Left lung (tissue), 10 donors: ENCODE results near the gene DAGLA. TPM values are rescaled to one million over a fixed set of nuclear protein-coding genes. Genes with fewer than 3 reads are reported as not detected.
A peak's percentile ranks its signal among the peaks of the same experiment; 100 is the strongest.

Experiments
- ATAC-seq: fragments of 200-7000 bp; cut with Tn5 transposase; one replicate; pipeline ENCODE4 v1.9.1; 2020; ENCODE audit warnings: moderate library complexity
- DNase-seq, 4 donors: peaks; one replicate each; pipeline ENCODE4 v3.0.0-alpha.2; 2013 to 2020
- H3K27ac ChIP-seq, 2 donors: fragments of 200-600 bp; sonication (generic) in 1 of 2; one replicate each; pipeline versions ENCODE4 v1.5.0 to v1.8.0; 2020 to 2021
- H3K27me3 ChIP-seq, 2 donors: fragments of 200-600 bp; sonication (generic) in 1 of 2; one replicate each; pipeline versions ENCODE4 v1.5.0 to v1.8.0; 2020 to 2021
- H3K36me3 ChIP-seq, 2 donors: fragments of 200-600 bp; sonication (generic) in 1 of 2; one replicate each; pipeline versions ENCODE4 v1.5.0 to v1.8.0; 2020 to 2021
- H3K4me1 ChIP-seq, 2 donors: fragments of 200-600 bp; one replicate each; pipeline ENCODE4 v1.8.0; 2021
- H3K4me3 ChIP-seq, 2 donors: fragments of 200-600 bp; sonication (generic) in 1 of 2; one replicate each; pipeline versions ENCODE4 v1.5.0 to v1.8.0; 2020 to 2021; ENCODE audit warnings: mild to moderate bottlenecking in 1 of 2
- H3K9me3 ChIP-seq, 2 donors: fragments of 200-600 bp; sonication (generic) in 1 of 2; one replicate each; pipeline versions ENCODE4 v1.5.0 to v1.8.0; 2020 to 2021
- intact Hi-C, 2 donors: fragments of 100-400 bp; cut with DNase I; formaldehyde crosslinking; loops; one replicate each; pipeline versions ENCODE4 v1.11.2 to v1.14.2; 2022
- polyA plus RNA-seq, 6 donors: library from polyadenylated mRNA; unstranded; fragments of 120-200 nt; gene quantifications; one replicate each; pipeline ENCODE4 v1.2.1, GENCODE V29; 2013; ENCODE audit not compliant: insufficient read length in 6 of 6
- total RNA-seq, 2 donors: library from RNA; stranded (reverse); fragmentation: NEBNext Ultra II Directional; extraction: Animal tissue kit (Norgen Biotek cat#: 25700); gene quantifications; one replicate each; pipeline ENCODE4 v1.2.1, GENCODE V29; 2021
- TF ChIP-seq, protein P1 (sequence below), 2 donors: fragments of 200-600 bp; sonication (generic) in 1 of 2; IDR thresholded peaks; one replicate each; pipeline versions ENCODE4 v1.5.0 to v1.8.0; 2021; ENCODE audit warnings: antibody characterized with exemption in 2 of 2
- donor health status: DM: no; HTN: yes; CAD: no.
- donor health status: DM: no; HTN: no; CAD: no.

Gene DAGLA
- total and polyA plus RNA-seq, 8 donors: 2.2 to 4.3 (median 3.8) TPM

DNA sequence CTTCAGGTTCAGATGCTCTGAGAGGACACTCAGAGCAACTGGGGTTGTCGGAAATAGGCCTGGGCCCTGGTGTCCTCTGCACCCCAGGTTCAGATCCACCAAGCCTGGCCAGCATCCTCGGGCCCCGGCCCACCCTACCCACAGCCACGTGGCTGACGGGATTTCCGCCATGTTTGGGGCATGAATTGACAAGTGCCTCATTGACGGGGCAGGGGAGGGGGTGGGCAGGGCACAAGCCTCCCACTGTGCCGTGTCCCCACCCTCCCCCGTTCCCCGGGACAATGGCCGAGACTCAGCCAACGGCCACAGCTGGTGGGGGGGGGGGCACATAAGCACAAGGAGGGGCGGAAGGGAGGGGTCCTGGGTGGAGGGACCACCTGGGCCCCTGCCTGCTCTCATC is 80.8 kb downstream of the DAGLA start:
- TF ChIP-seq, protein P1, sequence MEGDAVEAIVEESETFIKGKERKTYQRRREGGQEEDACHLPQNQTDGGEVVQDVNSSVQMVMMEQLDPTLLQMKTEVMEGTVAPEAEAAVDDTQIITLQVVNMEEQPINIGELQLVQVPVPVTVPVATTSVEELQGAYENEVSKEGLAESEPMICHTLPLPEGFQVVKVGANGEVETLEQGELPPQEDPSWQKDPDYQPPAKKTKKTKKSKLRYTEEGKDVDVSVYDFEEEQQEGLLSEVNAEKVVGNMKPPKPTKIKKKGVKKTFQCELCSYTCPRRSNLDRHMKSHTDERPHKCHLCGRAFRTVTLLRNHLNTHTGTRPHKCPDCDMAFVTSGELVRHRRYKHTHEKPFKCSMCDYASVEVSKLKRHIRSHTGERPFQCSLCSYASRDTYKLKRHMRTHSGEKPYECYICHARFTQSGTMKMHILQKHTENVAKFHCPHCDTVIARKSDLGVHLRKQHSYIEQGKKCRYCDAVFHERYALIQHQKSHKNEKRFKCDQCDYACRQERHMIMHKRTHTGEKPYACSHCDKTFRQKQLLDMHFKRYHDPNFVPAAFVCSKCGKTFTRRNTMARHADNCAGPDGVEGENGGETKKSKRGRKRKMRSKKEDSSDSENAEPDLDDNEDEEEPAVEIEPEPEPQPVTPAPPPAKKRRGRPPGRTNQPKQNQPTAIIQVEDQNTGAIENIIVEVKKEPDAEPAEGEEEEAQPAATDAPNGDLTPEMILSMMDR (IDR thresholded peaks at IDR 0.05): no peak
- Histone ChIP-seq H3K9me3 (no peaks in the 10 kb centered on the region), H3K27me3 (peaks cover 0 to 43% of the 10 kb centered on the region in 2 donors), H3K4me3 (no peak overlapping the region), H3K4me1 (peaks cover 0 to 4% of the 10 kb centered on the region in 2 donors), H3K27ac (no peak overlapping the region), H3K36me3 (no peaks in the 10 kb centered on the region)
- DNase-seq: no peak
- intact Hi-C loops: no loop called here
- ATAC-seq: no peak

- no peaks in the 10 kb centered on the region for H3K9me3 ChIP-seq
- DNase-seq (no peak), ATAC-seq (no peak)
- H3K36me3 ChIP-seq: no peaks in the 10 kb centered on the region
- TF ChIP-seq, protein P1 (IDR thresholded peaks at IDR 0.05): no peak
- H3K27me3 ChIP-seq: peaks cover 0 to 43% of the 10 kb centered on the region in 2 donors
- intact Hi-C loops: no loop called here
- H3K27ac ChIP-seq: no peak overlapping the region
- no peak overlapping the region for H3K4me3 ChIP-seq
- no peaks in the 10 kb centered on the region for H3K4me1 ChIP-seq
These were observed 81.4 kb downstream of the DAGLA start for GRCh38 chr11:61761440-61762222.

- Histone ChIP-seq H3K4me3 (no peak overlapping the region), H3K27me3 (peaks cover 0 to 43% of the 10 kb centered on the region in 2 donors), H3K36me3 (no peaks in the 10 kb centered on the region), H3K9me3 (no peaks in the 10 kb centered on the region), H3K4me1 (no peaks in the 10 kb centered on the region), H3K27ac (no peak overlapping the region)
- TF ChIP-seq, protein P1 (IDR thresholded peaks at IDR 0.05): no peak
- no peak for ATAC-seq
- intact Hi-C loops: no loop called here
- DNase-seq: no peak
These were observed 82.0 kb downstream of the DAGLA start for GRCh38 chr11:61762223-61762615.

DNA sequence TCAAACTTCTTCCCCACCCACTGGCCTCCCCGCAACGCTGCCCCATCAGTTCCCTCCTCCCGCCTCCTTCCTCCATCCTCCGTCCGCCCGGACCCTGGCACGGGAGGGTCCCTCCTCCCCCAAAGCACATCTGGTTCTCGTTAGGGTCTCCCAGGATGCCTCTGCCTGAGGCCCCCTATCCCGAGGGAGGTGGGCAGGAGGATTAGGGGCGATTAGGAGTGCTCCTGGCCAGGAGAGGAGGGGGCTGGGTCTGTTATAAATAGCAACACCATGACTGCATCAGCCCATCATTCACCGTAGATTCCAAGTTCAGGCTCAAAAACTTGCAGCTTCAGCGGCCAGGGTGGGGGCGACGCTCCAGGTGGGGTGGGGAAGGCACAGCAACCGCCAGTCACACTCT is 82.6 kb downstream of the DAGLA start:
- intact Hi-C loops: no loop called here
- no peaks in the 10 kb centered on the region for H3K9me3 ChIP-seq
- DNase-seq (no peak), ATAC-seq (no peak)
- TF ChIP-seq, protein P1 (IDR thresholded peaks at IDR 0.05): no peak
- H3K27ac ChIP-seq: no peak overlapping the region
- H3K27me3 ChIP-seq: peaks cover 0 to 43% of the 10 kb centered on the region in 2 donors
- H3K4me1 ChIP-seq: no peaks in the 10 kb centered on the region
- no peak overlapping the region for H3K4me3 ChIP-seq
- H3K36me3 ChIP-seq: no peaks in the 10 kb centered on the region

DNA sequence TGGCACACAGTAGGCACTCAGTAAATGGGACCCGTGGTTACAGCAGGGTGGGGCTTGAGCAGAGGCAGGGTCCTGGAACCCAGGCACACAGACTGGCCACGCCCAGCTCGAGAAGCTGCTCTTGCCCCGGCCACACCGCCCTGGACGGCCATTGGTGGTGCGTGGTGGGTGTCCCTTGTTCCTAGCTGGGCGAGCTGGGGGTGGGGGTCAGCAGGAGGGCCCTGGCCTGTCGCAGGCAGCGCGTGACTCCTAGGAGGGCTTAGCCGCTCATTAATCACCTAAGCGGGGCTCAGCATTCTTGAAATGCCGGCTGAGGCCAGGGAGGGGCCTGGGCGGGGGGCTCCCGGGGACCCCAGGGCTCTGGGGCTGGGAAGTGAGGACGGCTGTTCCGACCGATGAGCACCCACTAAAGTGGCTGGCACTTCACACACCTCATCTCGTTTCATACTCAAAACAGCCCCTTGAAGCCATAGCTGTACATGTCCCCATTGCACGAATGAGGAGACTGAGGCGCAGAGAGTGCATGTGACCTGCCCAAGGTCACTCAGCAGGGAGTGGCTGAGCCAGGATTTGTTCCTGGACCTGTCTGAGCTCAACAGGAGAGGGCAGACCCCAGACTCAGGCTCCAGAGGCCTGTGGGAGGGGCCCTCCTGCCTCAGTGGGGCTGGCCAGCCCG is 83.9 kb downstream of the DAGLA start:
- Histone ChIP-seq H3K9me3 (no peaks in the 10 kb centered on the region), H3K27ac (no peak overlapping the region), H3K4me1 (no peaks in the 10 kb centered on the region), H3K27me3 (peaks cover 0 to 43% of the 10 kb centered on the region in 2 donors), H3K4me3 (no peak overlapping the region), H3K36me3 (no peaks in the 10 kb centered on the region)
- intact Hi-C loops: no loop called here
- DNase-seq (peak in 1 of 4 donors; percentile 79), ATAC-seq (no peak)
- TF ChIP-seq, protein P1 (IDR thresholded peaks at IDR 0.05): no peak
